Measurements from ENCODE around the gene DAG1. TPM values are rescaled to one million over a fixed set of nuclear protein-coding genes. Genes with fewer than 3 reads are reported as not detected.

The DAG1 gene
- total RNA-seq, 1 experiment from 2014 or later, result 46.5 TPM

GRCh38 chr3:49539659-49540560 is 69.8 kb downstream of the DAG1 start:
- DNase-seq (ENCODE audit: extremely low read depth, low read depth), result peak; percentile 86

DNA sequence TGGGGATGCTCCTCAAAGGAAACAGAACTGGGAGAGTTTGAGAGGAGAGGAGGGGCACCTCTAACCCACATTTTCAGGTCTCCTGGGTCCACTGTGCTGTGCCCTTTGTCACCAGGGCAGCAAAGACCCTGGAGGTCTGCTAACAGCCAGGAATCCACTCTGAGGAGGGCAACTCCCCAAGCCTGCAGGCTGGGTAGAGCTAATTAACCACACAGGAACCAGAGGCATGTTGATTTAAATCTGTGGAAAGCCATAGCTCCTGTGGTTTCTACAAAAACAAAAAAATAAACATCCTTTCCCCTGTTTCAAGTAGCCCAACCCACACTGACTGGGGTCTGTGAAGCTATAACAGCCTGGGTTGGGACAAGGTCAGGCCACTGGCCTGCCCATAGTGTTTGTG is 82.0 kb downstream of the DAG1 start:
- no peak for DNase-seq (ENCODE audit: extremely low read depth, low read depth)

DNA sequence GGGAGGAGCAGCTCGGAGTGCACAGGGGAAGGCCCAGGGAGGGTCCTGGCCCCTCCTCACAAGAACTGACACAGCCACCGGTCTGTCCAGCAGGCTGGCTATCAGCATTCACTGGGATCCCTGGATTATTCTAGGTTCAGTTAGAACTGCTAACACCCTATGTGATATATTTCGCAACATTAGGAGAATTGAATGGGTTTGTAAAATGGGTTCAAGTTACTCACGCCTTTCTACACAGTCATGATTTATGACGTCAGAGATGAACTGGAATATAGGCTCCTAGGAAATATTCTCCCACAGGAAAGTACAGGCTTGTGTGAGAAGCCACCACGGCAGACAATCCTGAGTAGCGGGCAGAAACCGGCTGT is 83.2 kb downstream of the DAG1 start:
- peak; percentile 20 for DNase-seq (ENCODE audit: extremely low read depth, low read depth)

DNA sequence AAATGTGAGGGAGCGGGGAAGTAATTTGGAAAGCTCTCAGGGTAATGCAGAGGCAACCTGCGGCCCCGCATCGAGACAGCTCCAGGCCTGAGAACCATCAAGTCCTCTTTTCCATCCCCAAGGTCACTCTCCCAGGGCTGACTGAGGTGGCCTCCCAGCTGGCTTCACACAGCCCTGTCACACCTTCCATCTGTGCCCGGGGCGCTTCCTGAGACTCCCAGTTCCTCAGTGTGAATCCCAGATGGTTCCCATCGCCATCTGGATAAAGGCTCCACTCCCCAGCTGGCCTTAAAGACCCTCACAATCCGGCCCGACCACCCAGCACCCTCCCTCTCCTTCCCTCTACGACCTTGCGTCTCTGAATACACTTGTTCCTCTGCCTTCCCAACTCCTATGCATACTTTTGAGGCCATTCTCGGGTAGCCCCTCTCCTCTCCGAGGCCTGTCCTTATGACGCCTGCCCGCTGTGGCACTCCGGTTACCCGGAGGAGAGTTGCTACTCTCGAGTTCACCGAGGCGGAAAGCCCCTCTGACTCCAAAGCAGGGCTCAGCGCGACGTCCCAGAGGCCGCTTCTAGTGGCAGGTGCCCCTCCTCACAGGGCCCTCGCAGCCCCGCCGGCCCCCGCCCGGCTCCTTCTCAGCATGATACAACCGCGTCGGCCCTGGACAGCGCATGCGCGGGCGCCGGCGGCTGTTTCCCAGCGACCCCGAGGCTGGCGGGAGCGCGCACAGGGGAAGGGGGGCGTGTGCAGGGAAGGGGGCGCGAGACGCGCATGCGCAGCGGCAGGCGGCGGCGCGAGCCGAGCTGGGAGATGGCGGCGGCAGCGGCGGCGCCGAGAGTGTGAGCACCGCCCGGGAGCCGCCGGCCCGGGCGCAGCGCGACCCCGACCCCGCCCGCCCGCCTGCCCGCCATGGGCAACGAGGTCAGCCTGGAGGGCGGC is 83.9 kb downstream of the DAG1 start, which contains the start of gene BSN:
BSN (plus strand) TSS at position 786 of the 941 bp plus-strand sequence; CDS start at position 912, 126 bp downstream.
- peak; percentile 80 for DNase-seq (ENCODE audit: extremely low read depth, low read depth)

GRCh38 chr3:49554633-49555265 is 84.7 kb downstream of the DAG1 start:
- peak; percentile 8 for DNase-seq (ENCODE audit: extremely low read depth, low read depth)

- DNase-seq (ENCODE audit: extremely low read depth, low read depth), result no peak
Measured at GRCh38 chr3:49556500-49557275, 86.6 kb downstream of the DAG1 start.

GRCh38 chr3:49563040-49563578 is 93.0 kb downstream of the DAG1 start:
- no peak for DNase-seq (ENCODE audit: extremely low read depth, low read depth)

- no peak for DNase-seq (ENCODE audit: extremely low read depth, low read depth)
Measured at GRCh38 chr3:49563766-49564165, 93.7 kb downstream of the DAG1 start.

DNA sequence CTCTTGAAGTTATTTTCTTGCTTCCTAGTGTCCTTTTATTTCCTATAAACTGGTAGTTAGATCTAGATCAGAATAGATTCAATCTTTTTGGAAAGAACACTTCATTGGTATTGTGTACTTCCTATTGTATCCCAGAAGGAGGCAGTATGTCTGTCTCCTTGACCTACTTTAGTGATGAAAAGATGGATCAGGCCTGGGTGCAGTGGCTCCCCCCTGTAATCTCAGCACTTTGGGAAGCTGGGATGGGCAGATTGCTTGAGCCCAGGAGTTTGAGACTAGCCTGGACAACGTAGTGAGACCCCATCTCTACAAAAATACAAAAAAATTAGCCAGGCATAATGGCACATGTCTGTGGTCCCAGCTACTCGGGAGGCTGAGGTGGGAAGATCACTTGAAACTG is 96.2 kb downstream of the DAG1 start:
- no peak for DNase-seq (ENCODE audit: extremely low read depth, low read depth)

- DNase-seq (ENCODE audit: extremely low read depth, low read depth), result no peak
Measured at GRCh38 chr3:49567406-49567805, 97.3 kb downstream of the DAG1 start.

DNA sequence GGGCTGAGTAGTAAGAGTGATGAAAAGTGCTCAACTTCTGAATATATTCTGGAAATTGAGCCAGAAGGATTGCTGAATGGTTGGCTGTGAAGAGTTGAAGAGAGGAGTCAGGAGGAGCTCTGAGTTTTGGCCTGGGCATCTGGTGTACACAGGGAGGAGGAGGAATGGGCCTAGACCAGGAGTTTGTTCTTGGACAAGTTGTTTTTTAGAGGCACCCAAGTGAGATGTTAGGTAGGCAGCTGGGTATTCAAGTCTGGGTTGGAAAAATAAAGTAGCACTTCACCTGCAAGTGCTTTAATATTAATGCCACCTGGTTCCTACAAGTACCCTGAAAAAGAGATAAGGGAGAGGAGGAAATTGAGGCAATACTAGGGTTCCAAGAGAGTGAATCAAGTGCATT is 98.9 kb downstream of the DAG1 start:
- no peak for DNase-seq (ENCODE audit: extremely low read depth, low read depth)

DNA sequence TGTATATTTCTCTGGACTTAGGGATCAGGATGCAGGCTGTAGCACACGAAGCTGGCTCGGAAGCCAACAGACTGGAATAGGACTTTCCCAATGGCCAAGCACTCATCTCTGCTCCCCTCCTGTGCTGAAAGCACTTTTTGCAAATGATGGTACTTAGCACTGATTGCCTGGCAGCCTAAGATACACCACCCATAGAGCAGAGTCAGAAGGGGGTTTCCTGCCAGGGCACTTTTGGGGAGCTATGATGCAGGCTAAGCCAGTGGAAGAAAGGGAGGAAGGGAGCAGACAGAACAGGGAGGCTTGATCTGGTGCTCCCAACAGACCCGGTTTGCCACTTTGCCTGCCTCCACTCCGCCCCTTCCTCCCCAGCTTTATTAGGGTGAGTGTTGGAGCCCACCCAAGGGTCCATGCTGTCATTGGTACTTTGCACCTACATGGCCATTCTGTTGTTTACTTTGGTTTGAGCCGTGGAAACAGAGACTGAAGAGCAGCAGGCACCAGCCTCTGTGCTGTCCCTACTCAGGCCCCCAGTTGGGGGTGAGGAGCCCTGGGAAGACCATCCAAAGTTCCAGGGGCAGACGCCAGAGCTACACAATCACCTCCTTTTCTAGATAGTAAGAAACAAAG is 100.1 kb downstream of the DAG1 start:
- DNase-seq (ENCODE audit: extremely low read depth, low read depth), result no peak

- no peak for DNase-seq (ENCODE audit: extremely low read depth, low read depth)
Measured at GRCh38 chr3:49582177-49582576, 112.1 kb downstream of the DAG1 start.

Small RNA genes within 50 kb of the gene (small RNA-seq; reads per million reads assigned to genes)
- gene RNA5SP130, result 0 to 0.06 reads per million in 2 experiments

Other genes starting within 250 kb of the DAG1 start
- 0.57 and 0.84 TPM in 2 replicates for gene C3orf62, start 193.0 kb upstream of the DAG1 start, total RNA-seq (2014; rRNA removed; shearing (Covaris generic))
- gene USP4, start 130.2 kb upstream of the DAG1 start, total RNA-seq (2014; rRNA removed; shearing (Covaris generic)), result 7.9 and 12.6 TPM in 2 replicates
- 189 and 219 TPM in 2 replicates for gene GPX1, start 111.9 kb upstream of the DAG1 start, total RNA-seq (2014; rRNA removed; shearing (Covaris generic))
- gene RHOA, start 58.3 kb upstream of the DAG1 start, total RNA-seq (2014; rRNA removed; shearing (Covaris generic)), result 433 and 440 TPM in 2 replicates
- 15.7 and 21.7 TPM in 2 replicates for gene TCTA, start 57.8 kb upstream of the DAG1 start, total RNA-seq (2014; rRNA removed; shearing (Covaris generic))
- gene AMT, start 47.8 kb upstream of the DAG1 start, total RNA-seq (2014; rRNA removed; shearing (Covaris generic)), result 0.20 and 0.50 TPM in 2 replicates
- gene NICN1, start 40.9 kb upstream of the DAG1 start, total RNA-seq (2014; rRNA removed; shearing (Covaris generic)), result 2.9 TPM in 2 replicates
- gene BSN, start 84.2 kb downstream of the DAG1 start, total RNA-seq (2014; rRNA removed; shearing (Covaris generic)), result 0.05 and 0.12 TPM in 2 replicates
- gene APEH, start 204.1 kb downstream of the DAG1 start, total RNA-seq (2014; rRNA removed; shearing (Covaris generic)), result 72.8 and 89.8 TPM in 2 replicates
- 3.2 and 4.0 TPM in 2 replicates for gene MST1, start 219.2 kb downstream of the DAG1 start, total RNA-seq (2014; rRNA removed; shearing (Covaris generic))
- gene RNF123, start 219.3 kb downstream of the DAG1 start, total RNA-seq (2014; rRNA removed; shearing (Covaris generic)), result 18.2 and 18.6 TPM in 2 replicates
- gene AMIGO3, start 249.4 kb downstream of the DAG1 start, total RNA-seq (2014; rRNA removed; shearing (Covaris generic)), result not detected in 2 replicates